HuH-7 (cell line): Measurements from ENCODE around the gene NEUROD4.

Source experiments
- DNase-seq: peaks from one replicate; pipeline ENCODE4 v3.0.0; 2011; ENCODE audit warnings: low spot score

NEUROD4 gene

GRCh38 chr12:54997929-54998522, 21.7 kb upstream of the NEUROD4 start:
- no peak for DNase-seq

DNA sequence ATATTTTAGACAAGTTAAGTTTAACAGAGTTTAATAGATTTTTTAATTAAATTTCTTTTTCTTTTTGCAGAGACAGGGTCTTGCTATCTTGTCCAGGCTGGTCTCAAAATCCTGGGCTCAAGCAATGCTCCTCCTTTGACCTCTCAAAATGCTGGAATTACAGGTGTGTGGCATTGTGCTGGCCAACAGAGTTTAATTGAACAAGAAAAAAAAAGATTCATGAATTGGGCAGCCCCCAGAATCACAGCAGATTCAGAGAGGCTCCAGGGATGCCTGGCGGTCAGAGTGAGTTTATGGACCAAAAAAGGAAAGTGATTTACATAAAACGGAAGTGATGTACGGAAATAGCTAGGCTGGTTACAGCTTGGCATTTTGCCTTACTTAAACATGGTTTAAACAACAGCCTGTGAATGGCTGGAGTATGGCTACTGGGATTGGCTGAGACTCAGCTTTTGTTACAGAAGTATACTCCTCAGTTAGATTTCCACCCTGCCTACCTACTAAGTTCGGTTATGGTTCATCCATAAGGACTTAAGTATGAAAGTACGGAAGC, 20.7 kb upstream of the NEUROD4 start:
- no peak for DNase-seq

GRCh38 chr12:55001198-55001868, 18.4 kb upstream of the NEUROD4 start:
- DNase-seq, result no peak

- no peak for DNase-seq
Observed at GRCh38 chr12:55002355-55002754, 17.4 kb upstream of the NEUROD4 start.

DNA sequence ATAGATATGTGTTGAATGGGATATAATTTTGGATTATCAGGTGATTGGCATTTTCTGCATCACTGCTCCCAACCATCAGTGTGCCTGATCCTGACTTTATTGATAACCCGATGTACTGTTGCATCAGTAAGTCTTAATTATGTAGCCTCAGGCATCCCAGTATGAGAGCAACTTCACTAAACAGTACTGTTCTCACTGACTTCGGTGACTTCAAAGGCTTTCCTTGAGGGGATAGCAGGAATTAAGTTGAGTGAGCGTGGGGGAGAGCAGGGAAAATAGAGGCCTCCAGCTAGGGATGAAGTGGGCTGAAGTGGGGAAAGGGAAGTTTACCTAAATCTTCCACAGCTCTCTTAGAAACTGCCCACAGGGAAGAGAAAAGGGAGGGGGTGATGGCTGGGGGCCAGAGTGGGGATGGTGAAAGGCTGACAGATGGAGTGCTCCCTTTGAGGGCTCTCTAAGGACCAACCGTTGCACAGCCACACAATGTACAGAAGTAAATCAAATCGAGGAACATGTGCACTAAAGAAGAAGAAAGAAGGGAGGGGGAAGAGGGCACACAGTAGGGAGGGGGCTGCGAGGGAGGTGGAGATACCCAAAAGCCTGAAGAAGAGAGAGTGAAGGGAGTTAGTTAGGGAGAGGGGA, 10.7 kb upstream of the NEUROD4 start:
- no peak for DNase-seq

DNA sequence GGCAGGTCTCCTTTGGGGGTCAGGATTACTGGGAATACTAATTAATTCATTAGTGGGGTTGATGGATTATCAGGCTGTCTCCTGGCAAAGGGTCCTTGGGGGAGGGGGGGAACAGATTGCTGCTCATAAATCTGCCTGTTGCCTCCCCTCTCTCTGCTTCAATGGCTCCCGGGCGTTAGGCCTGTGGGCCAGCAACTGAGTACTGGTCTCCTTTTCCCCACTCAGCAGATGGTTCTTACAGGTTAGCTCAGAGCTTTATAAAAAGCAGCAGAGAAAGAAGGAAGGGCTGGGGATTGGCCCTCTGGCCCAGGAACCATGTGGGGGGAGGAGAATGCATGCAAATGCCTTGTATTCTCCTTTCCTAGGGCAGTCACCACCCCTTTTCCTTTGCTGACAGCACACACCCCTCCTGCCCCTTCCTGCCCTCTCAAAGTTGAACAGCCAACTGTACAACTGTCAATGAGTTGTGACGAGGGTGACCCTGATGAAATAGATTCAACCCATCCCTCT, 2.3 kb upstream of the NEUROD4 start:
- no peak for DNase-seq

GRCh38 chr12:55024575-55024974, 4.8 kb downstream of the NEUROD4 start:
- no peak for DNase-seq

GRCh38 chr12:55025508-55025907, 5.7 kb downstream of the NEUROD4 start:
- DNase-seq, result no peak

- no peak for DNase-seq
Observed at GRCh38 chr12:55034218-55034617, 14.4 kb downstream of the NEUROD4 start.

- DNase-seq, result no peak
Observed at GRCh38 chr12:55036326-55037115, 16.7 kb downstream of the NEUROD4 start.

DNA sequence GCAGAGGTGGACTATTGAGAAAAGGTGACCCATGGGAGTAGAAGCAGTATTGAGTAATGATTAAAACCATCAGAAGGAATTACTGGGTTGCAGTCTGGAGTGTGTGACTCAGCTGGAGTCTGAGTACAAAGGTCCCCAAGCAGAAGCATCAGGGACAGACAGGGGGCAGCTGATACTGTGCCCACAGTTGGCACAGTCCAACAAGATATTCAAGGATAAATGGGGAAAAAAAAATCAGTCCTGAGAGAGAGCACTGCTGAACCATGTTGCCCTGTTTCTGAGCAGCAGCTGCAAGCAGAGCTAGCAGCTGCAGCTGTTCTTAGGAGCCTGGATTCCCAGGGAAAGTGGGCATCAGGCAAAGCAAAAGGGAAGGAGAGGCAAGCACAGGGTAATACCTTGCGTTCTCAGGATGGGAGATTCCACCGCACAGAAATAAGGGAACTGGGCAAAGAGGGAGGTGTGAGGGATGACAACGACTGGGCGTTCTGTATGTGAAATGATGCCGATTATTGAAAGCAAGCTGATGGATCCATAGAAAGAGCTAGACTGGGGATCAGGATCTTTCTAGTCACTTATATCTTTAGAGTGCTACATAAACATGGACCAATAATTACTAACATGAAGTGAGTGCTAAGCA, 17.7 kb downstream of the NEUROD4 start:
- no peak for DNase-seq

DNA sequence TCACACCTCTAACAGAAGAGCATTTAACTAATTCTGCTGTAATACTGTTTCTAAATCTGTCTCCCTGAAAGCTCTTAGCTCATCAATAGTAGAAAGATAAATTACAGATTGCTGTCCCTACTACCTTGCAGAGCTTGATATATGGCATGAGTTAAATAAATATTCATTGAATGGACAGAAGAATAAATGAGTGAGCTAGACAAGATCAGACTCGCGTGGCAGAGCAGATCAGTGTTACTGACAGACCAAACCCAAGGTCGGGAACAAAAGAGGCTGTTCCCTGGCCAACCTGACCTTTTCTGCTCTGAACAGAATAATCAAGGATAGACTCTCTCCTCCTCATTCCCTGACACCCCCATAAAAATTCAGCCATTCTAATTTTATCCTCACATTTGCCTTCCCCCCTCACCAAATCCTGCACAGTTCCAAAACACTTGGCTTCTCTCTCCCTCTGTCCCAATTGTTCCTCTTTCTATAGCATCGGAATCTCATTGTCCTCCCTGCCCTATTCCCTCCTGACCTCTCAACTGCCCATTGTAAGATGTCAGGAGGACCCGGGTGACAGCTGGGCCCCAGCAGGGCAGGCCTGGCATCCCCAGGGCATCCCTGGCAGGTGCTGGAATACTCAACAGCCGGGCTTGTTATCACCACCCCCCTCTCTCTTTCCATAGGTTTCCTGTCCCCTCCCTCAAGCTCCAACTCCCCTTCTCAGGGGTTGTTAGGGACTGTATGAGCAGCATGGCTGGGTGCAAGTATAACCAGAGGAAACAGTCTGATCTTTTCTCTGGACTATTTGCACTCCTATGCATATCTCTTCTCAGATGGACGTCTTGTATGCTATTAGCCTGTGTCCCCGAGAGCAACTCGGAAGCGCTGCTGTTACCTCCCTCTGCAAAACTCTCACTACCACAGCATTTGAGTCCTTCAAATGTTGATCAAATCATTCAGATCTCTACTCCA, 19.9 kb downstream of the NEUROD4 start:
- DNase-seq, result no peak

GRCh38 chr12:55041345-55042055, 21.7 kb downstream of the NEUROD4 start:
- DNase-seq, result no peak

GRCh38 chr12:55043542-55043941, 23.8 kb downstream of the NEUROD4 start:
- DNase-seq, result no peak

DNA sequence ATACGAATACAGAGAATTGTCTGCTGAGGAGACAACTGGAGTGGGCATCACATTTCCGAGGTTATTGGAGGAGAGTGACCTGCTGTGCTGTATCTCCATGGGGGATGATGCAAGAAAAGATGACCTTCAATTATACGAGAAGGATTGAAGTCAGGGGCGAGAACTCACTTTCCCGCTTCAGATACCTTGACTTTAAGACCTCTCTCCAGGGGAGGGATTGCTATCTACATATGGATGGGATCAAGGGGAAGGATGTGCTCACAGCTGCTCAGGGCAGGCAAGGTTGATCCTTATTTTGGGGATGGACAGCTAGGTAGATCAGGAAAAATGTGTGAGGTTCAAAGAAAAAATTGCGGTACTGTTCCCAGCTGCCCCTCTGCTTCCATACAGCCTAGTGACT, 24.4 kb downstream of the NEUROD4 start:
- no peak for DNase-seq

GRCh38 chr12:55049676-55050075, 29.9 kb downstream of the NEUROD4 start:
- no peak for DNase-seq

- DNase-seq, result no peak
Observed at GRCh38 chr12:55051197-55051947, 31.6 kb downstream of the NEUROD4 start.

GRCh38 chr12:55057481-55057880, 37.7 kb downstream of the NEUROD4 start:
- DNase-seq, result no peak

DNA sequence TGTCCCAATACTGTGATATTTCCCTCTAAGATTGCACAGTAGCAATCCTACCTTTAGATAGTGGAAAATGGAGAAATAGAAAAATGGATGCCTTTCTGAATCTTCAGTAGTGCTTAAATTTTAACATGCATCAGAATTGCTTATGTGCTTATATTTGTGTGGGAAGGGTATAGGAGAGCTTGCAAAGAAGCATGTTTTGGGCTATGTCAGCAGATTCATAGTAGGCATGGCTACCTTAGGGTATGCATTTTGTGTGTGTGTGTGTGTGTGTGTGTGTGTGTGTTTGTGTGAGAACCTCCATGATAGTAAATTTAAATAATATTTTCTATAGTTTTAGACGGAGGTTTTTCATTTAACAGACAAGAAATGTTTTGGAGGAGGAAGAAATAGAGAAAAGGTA, 38.3 kb downstream of the NEUROD4 start:
- DNase-seq, result no peak
